Ectodermal cell (in vitro differentiated cells): ENCODE results near the gene PHKB.

Experiments used
- H3K27ac ChIP-seq: 2 replicates; pipeline ENCODE4 v1.7.0; 2013; ENCODE audit warnings: mild to moderate bottlenecking, low read depth, low read length; ENCODE audit not compliant: insufficient read depth, poor library complexity, severe bottlenecking
- H3K27me3 ChIP-seq: 2 replicates; pipeline ENCODE4 v1.7.0; 2013; ENCODE audit warnings: mild to moderate bottlenecking, low read length; ENCODE audit not compliant: insufficient read depth, control insufficient read depth, poor library complexity, severe bottlenecking
- H3K36me3 ChIP-seq: one replicate; pipeline ENCODE4 v1.7.0; 2013; ENCODE audit warnings: low read length; ENCODE audit not compliant: control insufficient read depth, insufficient read depth
- H3K4me1 ChIP-seq: one replicate; pipeline ENCODE4 v1.7.0; 2013; ENCODE audit warnings: low read length; ENCODE audit not compliant: control insufficient read depth, insufficient read depth
- H3K4me3 ChIP-seq: 2 replicates; pipeline ENCODE4 v1.7.0; 2013; ENCODE audit warnings: low read depth, low read length, control low read depth; ENCODE audit not compliant: insufficient read depth
- H3K9me3 ChIP-seq: 2 replicates; pipeline ENCODE4 v1.7.0; 2013; ENCODE audit warnings: mild to moderate bottlenecking, low read length, moderate library complexity; ENCODE audit not compliant: control insufficient read depth
- WGBS, 2 experiments: methylation state at CpG; one replicate each; pipeline ENCODE4 v1.1.7; 2013; ENCODE audit warnings: missing lambda C conversion rate in 2 of 2; 5-methylcytosine and 5-hydroxymethylcytosine counted together

Gene PHKB

GRCh38 chr16:47732122-47732521 is 271.0 kb downstream of the PHKB start:
- Histone ChIP-seq H3K27me3 (no peaks in the 10 kb centered on the region), H3K36me3 (no peaks in the 10 kb centered on the region), H3K4me1 (no peaks in the 10 kb centered on the region), H3K27ac (no peak overlapping the region), H3K4me3 (no peak overlapping the region), H3K9me3 (no peaks in the 10 kb centered on the region)
- WGBS, 2 experiments = 90 to 97% methylated on average over 3 of the region's 3 CpGs

GRCh38 chr16:47732523-47733111 is 271.5 kb downstream of the PHKB start:
- H3K36me3 ChIP-seq = no peaks in the 10 kb centered on the region
- H3K27me3 ChIP-seq = no peaks in the 10 kb centered on the region
- WGBS, 2 experiments = 61 to 68% methylated on average over 5 to 6 of the region's 6 CpGs
- H3K9me3 ChIP-seq = no peaks in the 10 kb centered on the region
- H3K4me1 ChIP-seq = no peaks in the 10 kb centered on the region
- H3K27ac ChIP-seq = no peak overlapping the region
- H3K4me3 ChIP-seq = no peak overlapping the region

- Histone ChIP-seq H3K27me3 (no peaks in the 10 kb centered on the region), H3K4me1 (no peaks in the 10 kb centered on the region), H3K36me3 (no peaks in the 10 kb centered on the region), H3K27ac (no peak overlapping the region), H3K9me3 (no peaks in the 10 kb centered on the region), H3K4me3 (no peak overlapping the region)
- WGBS, 2 experiments = 89 to 91% methylated on average over 6 of the region's 6 CpGs
Measured at GRCh38 chr16:47734081-47734857, 273.1 kb downstream of the PHKB start.

- Histone ChIP-seq H3K4me1 (no peaks in the 10 kb centered on the region), H3K27me3 (no peaks in the 10 kb centered on the region), H3K27ac (no peak overlapping the region), H3K36me3 (no peaks in the 10 kb centered on the region), H3K9me3 (no peaks in the 10 kb centered on the region), H3K4me3 (no peak overlapping the region)
- 89 to 92% methylated on average over 4 of the region's 4 CpGs for WGBS, 2 experiments
Measured at GRCh38 chr16:47734987-47735594, 274.0 kb downstream of the PHKB start.

GRCh38 chr16:47750371-47750770 is 289.2 kb downstream of the PHKB start:
- Histone ChIP-seq H3K36me3 (no peaks in the 10 kb centered on the region), H3K27ac (no peak overlapping the region), H3K9me3 (no peaks in the 10 kb centered on the region), H3K4me1 (no peaks in the 10 kb centered on the region), H3K27me3 (no peaks in the 10 kb centered on the region), H3K4me3 (no peak overlapping the region)
- 86 to 90% methylated on average over 3 of the region's 3 CpGs for WGBS, 2 experiments
